ENCODE measurements around the gene CDK15.

CDK15 gene

GRCh38 chr2:201906777-201907562 is 100.6 kb downstream of the CDK15 start:
- in situ Hi-C loops (cut with MboI; ENCODE audit: low sequenced_read_pairs, unreplicated experiment): no loop called here
- no peak for DNase-seq (ENCODE audit: low spot score)
- no peak for TF ChIP-seq CTCF (IDR thresholded peaks at IDR 0.05; ENCODE audit: borderline replicate concordance, control extremely low read depth, extremely low read depth, insufficient read depth, missing control alignments)

GRCh38 chr2:201907563-201907881 is 101.2 kb downstream of the CDK15 start:
- in situ Hi-C loops (cut with MboI; ENCODE audit: low sequenced_read_pairs, unreplicated experiment): no loop called here
- DNase-seq (ENCODE audit: low spot score): no peak
- no peak for TF ChIP-seq CTCF (IDR thresholded peaks at IDR 0.05; ENCODE audit: borderline replicate concordance, control extremely low read depth, extremely low read depth, insufficient read depth, missing control alignments)

- DNase-seq (ENCODE audit: low spot score): no peak
- in situ Hi-C loops (cut with MboI; ENCODE audit: low sequenced_read_pairs, unreplicated experiment): no loop called here
- TF ChIP-seq CTCF (IDR thresholded peaks at IDR 0.05; ENCODE audit: borderline replicate concordance, control extremely low read depth, extremely low read depth, insufficient read depth, missing control alignments): no peak
Observed at GRCh38 chr2:201908901-201909300, 102.6 kb downstream of the CDK15 start.

GRCh38 chr2:201909348-201909747 is 103.0 kb downstream of the CDK15 start:
- DNase-seq (ENCODE audit: low spot score): no peak
- no peak for TF ChIP-seq CTCF (IDR thresholded peaks at IDR 0.05; ENCODE audit: borderline replicate concordance, control extremely low read depth, extremely low read depth, insufficient read depth, missing control alignments)
- in situ Hi-C loops (cut with MboI; ENCODE audit: low sequenced_read_pairs, unreplicated experiment): no loop called here

- peak; percentile 52 for DNase-seq (ENCODE audit: low spot score)
- in situ Hi-C loops (cut with MboI; ENCODE audit: low sequenced_read_pairs, unreplicated experiment): no loop called here
- TF ChIP-seq CTCF (IDR thresholded peaks at IDR 0.05; ENCODE audit: borderline replicate concordance, control extremely low read depth, extremely low read depth, insufficient read depth, missing control alignments): no peak
Observed at GRCh38 chr2:201909961-201910361, 103.6 kb downstream of the CDK15 start.

GRCh38 chr2:201911372-201911771 is 105.0 kb downstream of the CDK15 start:
- no peak for TF ChIP-seq CTCF (IDR thresholded peaks at IDR 0.05; ENCODE audit: borderline replicate concordance, control extremely low read depth, extremely low read depth, insufficient read depth, missing control alignments)
- no peak for DNase-seq (ENCODE audit: low spot score)
- in situ Hi-C loops (cut with MboI; ENCODE audit: low sequenced_read_pairs, unreplicated experiment): no loop called here
